SK-N-SH treated with all-trans-retinoic acid at 6 μM for 48 hours (cell line): ENCODE measurements around the gene HCRTR1.

Experiments used
- ATAC-seq: fragments of 200-7000 bp; cut with Tn5 transposase; 3 replicates; pipeline ENCODE4 v1.9.1; 2020; ENCODE audit warnings: mild to moderate bottlenecking, moderate library complexity
- BACH2 ChIP-seq: fragments of 250-450 bp; sonication (Bioruptor Pico); IDR thresholded peaks from 2 replicates; pipeline ENCODE4 v1.9.0; 2021; ENCODE audit warnings: mild to moderate bottlenecking, borderline replicate concordance
- CREB5 ChIP-seq: fragments of 250-450 bp; sonication (Bioruptor Pico); IDR thresholded peaks from 2 replicates; pipeline ENCODE4 v1.5.1; 2020; ENCODE audit warnings: low read depth, mild to moderate bottlenecking, moderate library complexity
- CSRNP3 ChIP-seq: fragments of 250-450 bp; sonication (Bioruptor Pico); IDR thresholded peaks from 2 replicates; pipeline ENCODE4 v1.5.1; 2021; ENCODE audit warnings: mild to moderate bottlenecking, moderate library complexity
- OSR1 ChIP-seq: fragments of 250-450 bp; sonication (Bioruptor Pico); IDR thresholded peaks from 2 replicates; pipeline ENCODE4 v1.8.0; 2022; ENCODE audit warnings: moderate library complexity, mild to moderate bottlenecking, inconsistent platforms
- PATZ1 ChIP-seq: fragments of 250-450 bp; sonication (Bioruptor Pico); IDR thresholded peaks from 2 replicates; pipeline ENCODE4 v1.8.0; 2020; ENCODE audit warnings: mild to moderate bottlenecking, moderate library complexity, borderline replicate concordance
- PPARA ChIP-seq: fragments of 250-450 bp; sonication (Bioruptor Pico); IDR thresholded peaks from 2 replicates; pipeline ENCODE4 v1.5.0; 2020; ENCODE audit warnings: mild to moderate bottlenecking, borderline replicate concordance
- TCF4 ChIP-seq: fragments of 250-450 bp; sonication (Bioruptor Pico); IDR thresholded peaks from 2 replicates; pipeline ENCODE4 v1.8.0; 2021; ENCODE audit warnings: mild to moderate bottlenecking, moderate library complexity, borderline replicate concordance
- TOX ChIP-seq: fragments of 250-450 bp; sonication (Bioruptor Pico); IDR thresholded peaks from 2 replicates; pipeline ENCODE4 v1.8.0; 2021; ENCODE audit warnings: mild to moderate bottlenecking, moderate library complexity, borderline replicate concordance

HCRTR1 gene

GRCh38 chr1:31673433-31673832 is 55.9 kb downstream of the HCRTR1 start (continued):
- no peak for TF ChIP-seq CREB5 (CRISPR knock-in tag)

- ATAC-seq: no peak
- no peak for TF ChIP-seq PPARA (CRISPR knock-in tag)
- no peak for TF ChIP-seq TOX
- no peak for TF ChIP-seq CSRNP3 (CRISPR knock-in tag)
- no peak for TF ChIP-seq PATZ1
- TF ChIP-seq OSR1 (CRISPR knock-in tag): no peak
Observed at GRCh38 chr1:31674626-31675025, 57.1 kb downstream of the HCRTR1 start.

GRCh38 chr1:31675161-31675560 is 57.7 kb downstream of the HCRTR1 start:
- ATAC-seq: no peak
- TF ChIP-seq BACH2 (CRISPR knock-in tag): no peak

- ATAC-seq: no peak
- TF ChIP-seq TCF4 (CRISPR knock-in tag): no peak
- no peak for TF ChIP-seq CSRNP3 (CRISPR knock-in tag)
Observed at GRCh38 chr1:31675756-31676155, 58.3 kb downstream of the HCRTR1 start.
